RWPE2 (cell line): ENCODE measurements around the gene SORCS2.

Experiments
- ATAC-seq: fragments of 200-7000 bp; cut with Tn5 transposase; 3 replicates; pipeline ENCODE4 v1.9.1; 2021; ENCODE audit warnings: low read depth
- DNase-seq: peaks from one replicate; pipeline ENCODE4 v3.0.0-alpha.2; 2020; ENCODE audit warnings: low spot score
- H3K27ac ChIP-seq: fragments of 450-650 bp; 2 replicates; pipeline ENCODE4 v1.5.1; 2017; ENCODE audit warnings: mild to moderate bottlenecking; ENCODE audit not compliant: poor library complexity, severe bottlenecking
- H3K27me3 ChIP-seq: fragments of 250-450 bp; sonication (Bioruptor Pico); 2 replicates; pipeline ENCODE4 v1.5.1; 2021; ENCODE audit warnings: mild to moderate bottlenecking, moderate library complexity; ENCODE audit not compliant: insufficient read depth, poor library complexity, severe bottlenecking
- H3K36me3 ChIP-seq: fragments of 250-450 bp; sonication (Bioruptor Pico); 2 replicates; pipeline ENCODE4 v1.5.1; 2020; ENCODE audit warnings: low read depth, mild to moderate bottlenecking, moderate library complexity
- H3K4me1 ChIP-seq: fragments of 250-450 bp; sonication (Bioruptor Pico); 2 replicates; pipeline ENCODE4 v1.5.1; 2021; ENCODE audit warnings: mild to moderate bottlenecking, moderate library complexity; ENCODE audit not compliant: insufficient read depth, poor library complexity, severe bottlenecking
- H3K4me3 ChIP-seq: fragments of 250-450 bp; sonication (Bioruptor Pico); 2 replicates; pipeline ENCODE4 v1.5.1; 2021; ENCODE audit warnings: mild to moderate bottlenecking, moderate library complexity; ENCODE audit not compliant: severe bottlenecking
- H3K9me3 ChIP-seq: fragments of 250-450 bp; sonication (Bioruptor Pico); 2 replicates; pipeline ENCODE4 v1.5.1; 2021; ENCODE audit warnings: mild to moderate bottlenecking, moderate library complexity; ENCODE audit not compliant: severe bottlenecking
- TF ChIP-seq, protein P1 (sequence below): fragments of 450-650 bp; IDR thresholded peaks from one replicate; pipeline ENCODE4 v1.5.1; 2017; ENCODE audit warnings: mild to moderate bottlenecking, moderate library complexity; ENCODE audit not compliant: poor library complexity, severe bottlenecking

SORCS2 gene

DNA sequence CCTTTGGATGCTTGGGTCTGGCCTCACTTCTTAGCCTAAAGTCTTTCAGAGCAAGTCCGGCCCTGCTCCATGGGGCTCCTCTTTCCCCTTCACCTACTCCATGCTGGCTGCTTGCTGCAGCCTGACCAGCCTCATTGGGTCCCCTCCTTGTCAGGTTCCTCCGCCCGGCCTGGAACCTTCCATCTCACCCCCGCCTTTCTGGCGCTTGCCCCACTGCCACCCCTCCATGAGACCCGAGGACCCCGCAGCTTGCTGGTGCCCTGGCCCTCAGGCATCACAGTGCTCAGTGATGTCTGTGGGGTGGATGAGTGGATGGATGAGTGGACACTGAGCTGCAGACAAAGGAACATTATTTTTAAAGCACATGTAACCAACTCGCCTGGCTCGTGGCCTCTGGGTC lies 24.7 kb downstream of the SORCS2 start:
- peak overlapping the region; percentile 35 for H3K27ac ChIP-seq
- H3K27me3 ChIP-seq = no peaks in the 10 kb centered on the region
- TF ChIP-seq, protein P1, sequence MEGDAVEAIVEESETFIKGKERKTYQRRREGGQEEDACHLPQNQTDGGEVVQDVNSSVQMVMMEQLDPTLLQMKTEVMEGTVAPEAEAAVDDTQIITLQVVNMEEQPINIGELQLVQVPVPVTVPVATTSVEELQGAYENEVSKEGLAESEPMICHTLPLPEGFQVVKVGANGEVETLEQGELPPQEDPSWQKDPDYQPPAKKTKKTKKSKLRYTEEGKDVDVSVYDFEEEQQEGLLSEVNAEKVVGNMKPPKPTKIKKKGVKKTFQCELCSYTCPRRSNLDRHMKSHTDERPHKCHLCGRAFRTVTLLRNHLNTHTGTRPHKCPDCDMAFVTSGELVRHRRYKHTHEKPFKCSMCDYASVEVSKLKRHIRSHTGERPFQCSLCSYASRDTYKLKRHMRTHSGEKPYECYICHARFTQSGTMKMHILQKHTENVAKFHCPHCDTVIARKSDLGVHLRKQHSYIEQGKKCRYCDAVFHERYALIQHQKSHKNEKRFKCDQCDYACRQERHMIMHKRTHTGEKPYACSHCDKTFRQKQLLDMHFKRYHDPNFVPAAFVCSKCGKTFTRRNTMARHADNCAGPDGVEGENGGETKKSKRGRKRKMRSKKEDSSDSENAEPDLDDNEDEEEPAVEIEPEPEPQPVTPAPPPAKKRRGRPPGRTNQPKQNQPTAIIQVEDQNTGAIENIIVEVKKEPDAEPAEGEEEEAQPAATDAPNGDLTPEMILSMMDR = no peak
- peaks cover 15% of the 10 kb centered on the region for H3K4me1 ChIP-seq
- DNase-seq = no peak
- no peaks in the 10 kb centered on the region for H3K9me3 ChIP-seq
- H3K36me3 ChIP-seq = no peaks in the 10 kb centered on the region
- H3K4me3 ChIP-seq = no peak overlapping the region
- ATAC-seq = peak; percentile 26; the same call in 2 of the 3 replicates

DNA sequence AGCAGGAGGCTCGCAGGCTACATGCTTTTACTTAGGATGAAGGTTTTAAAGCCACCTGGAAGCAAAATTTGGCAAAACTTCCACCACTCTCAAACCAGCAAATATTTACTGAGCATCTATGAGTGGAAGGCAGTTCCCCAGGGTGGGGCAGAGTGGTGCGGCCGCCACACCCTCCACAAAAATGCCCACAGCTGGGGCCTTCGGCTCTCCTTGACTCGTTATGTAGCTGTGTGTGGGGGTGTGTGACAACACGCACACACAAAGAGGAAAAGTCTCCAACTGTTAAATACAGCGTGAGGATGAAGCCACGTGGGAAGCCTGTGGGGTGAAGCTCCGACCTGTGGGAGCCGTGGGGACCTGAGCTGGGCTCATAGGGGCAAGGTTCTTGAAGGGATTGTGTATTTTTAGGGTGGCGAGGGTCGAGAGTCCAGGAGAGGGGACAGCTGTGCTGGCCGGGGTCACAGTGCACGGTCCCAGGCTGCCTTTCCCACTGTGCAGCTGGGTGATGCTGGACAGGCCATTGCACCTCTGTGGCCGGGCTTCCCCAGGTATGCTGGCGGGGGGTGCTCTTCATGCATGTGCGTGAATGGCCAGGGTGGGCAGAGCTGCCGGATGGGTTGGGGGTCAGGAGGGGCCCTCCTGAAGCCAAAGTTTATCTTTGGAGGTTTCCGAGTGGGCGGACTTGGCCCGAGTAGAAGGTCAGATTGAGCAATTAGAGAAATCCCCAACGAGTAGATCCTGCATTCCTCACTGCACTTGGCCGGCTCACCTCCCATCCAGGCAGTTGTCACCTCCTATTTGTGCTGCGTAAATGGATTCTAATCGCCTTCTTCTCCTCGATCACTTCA lies 25.4 kb downstream of the SORCS2 start:
- Histone ChIP-seq H3K9me3 (no peaks in the 10 kb centered on the region), H3K27me3 (no peaks in the 10 kb centered on the region), H3K27ac (peak overlapping the region; percentile 35), H3K4me3 (no peak overlapping the region), H3K36me3 (no peaks in the 10 kb centered on the region), H3K4me1 (peaks cover 9% of the 10 kb centered on the region)
- DNase-seq (no peak), ATAC-seq (peak; percentile 87)
- TF ChIP-seq, protein P1 = no peak

DNA sequence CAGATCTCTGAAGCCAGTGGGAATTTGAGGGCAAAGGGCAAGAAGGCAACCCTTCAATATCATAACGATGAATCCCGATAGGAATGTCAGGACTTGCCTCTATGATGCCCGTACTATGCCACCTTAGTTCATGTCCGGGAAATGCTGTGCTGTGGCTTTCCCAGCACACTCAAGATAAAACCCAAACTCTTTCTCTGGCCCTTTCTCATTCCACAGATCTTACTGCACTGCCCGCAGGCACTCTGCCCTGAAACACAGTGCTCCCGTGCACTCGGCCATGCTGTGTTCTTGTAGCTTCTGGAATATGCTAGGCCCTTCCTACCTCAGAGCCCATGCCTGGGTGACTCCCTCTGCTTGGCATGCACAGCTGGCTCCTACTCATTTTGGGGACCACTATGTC lies 26.3 kb downstream of the SORCS2 start:
- no peak for ATAC-seq
- Histone ChIP-seq H3K4me1 (peaks cover 9% of the 10 kb centered on the region), H3K9me3 (no peaks in the 10 kb centered on the region), H3K27me3 (no peaks in the 10 kb centered on the region), H3K27ac (no peak overlapping the region), H3K36me3 (no peaks in the 10 kb centered on the region), H3K4me3 (no peak overlapping the region)
- TF ChIP-seq, protein P1 = no peak
- DNase-seq = no peak

DNA sequence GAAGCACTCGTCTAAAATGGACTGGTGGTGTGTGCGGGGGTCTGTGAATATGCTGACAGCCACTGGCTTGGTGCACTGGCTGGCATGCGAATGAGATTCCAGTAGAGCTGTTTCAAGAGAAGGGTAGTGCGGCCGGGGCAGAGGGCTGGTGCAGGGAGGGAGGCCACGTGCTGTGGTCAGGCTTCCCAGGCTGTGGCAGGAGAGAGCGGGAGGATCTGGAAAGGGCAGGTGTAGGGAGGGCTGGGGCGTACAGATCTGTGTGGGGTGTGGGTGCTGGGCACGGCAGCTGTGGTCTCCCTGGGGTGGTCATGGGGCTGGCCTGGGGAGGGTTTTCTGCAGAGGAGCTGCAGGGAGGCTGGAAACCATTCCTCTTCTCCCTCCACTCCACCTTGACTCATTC lies 30.2 kb downstream of the SORCS2 start:
- DNase-seq (no peak), ATAC-seq (no peak)
- TF ChIP-seq, protein P1 = no peak
- Histone ChIP-seq H3K27me3 (no peaks in the 10 kb centered on the region), H3K4me1 (peaks cover 4% of the 10 kb centered on the region), H3K36me3 (no peaks in the 10 kb centered on the region), H3K4me3 (no peak overlapping the region), H3K9me3 (no peaks in the 10 kb centered on the region), H3K27ac (no peak overlapping the region)

DNA sequence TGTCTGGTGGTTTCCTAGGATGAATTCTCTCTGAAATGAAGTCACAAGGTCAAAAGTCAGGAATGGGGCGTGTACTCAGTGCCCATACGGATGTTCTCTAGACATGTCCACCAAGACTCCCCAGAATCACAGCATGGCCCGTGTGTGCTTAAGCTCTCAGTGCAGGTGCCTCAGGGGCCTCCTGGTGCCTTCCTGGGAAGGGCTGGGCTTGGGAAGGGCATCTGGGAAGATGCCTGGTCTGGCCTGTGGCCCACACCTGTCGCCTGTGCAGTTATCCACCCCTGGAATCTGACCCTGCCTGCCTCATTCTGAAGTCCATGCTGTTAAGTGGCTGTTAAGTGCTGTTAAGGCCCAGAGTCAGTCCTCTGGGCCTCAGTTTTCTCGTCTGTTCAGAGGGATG lies 31.2 kb downstream of the SORCS2 start:
- H3K9me3 ChIP-seq = no peaks in the 10 kb centered on the region
- no peak overlapping the region for H3K27ac ChIP-seq
- DNase-seq = no peak
- TF ChIP-seq, protein P1 = no peak
- no peaks in the 10 kb centered on the region for H3K4me1 ChIP-seq
- ATAC-seq = 0 out of 3 replicates have a peak, but pooled peaks have one; percentile 36
- no peak overlapping the region for H3K4me3 ChIP-seq
- no peaks in the 10 kb centered on the region for H3K36me3 ChIP-seq
- H3K27me3 ChIP-seq = no peaks in the 10 kb centered on the region
